Gastroesophageal sphincter (tissue), 3 donors: ENCODE data around the gene RAG2.

ENCODE experiments used
- EP300 ChIP-seq: sonication (generic); formaldehyde crosslinking; IDR thresholded peaks from one replicate; pipeline ENCODE4 v1.6.1; 2017; ENCODE audit warnings: antibody characterized with exemption, mild to moderate bottlenecking
- TF ChIP-seq, protein P1 (sequence below), 4 experiments: fragments of 200-600 bp in 2 of 4; fragments of 450-650 bp in 2 of 4; sonication (generic) in 1 of 4; IDR thresholded peaks; one replicate each; pipeline ENCODE4 v1.5.1; 2017 to 2019; ENCODE audit warnings: antibody characterized with exemption in 4 of 4, mild to moderate bottlenecking in 2 of 4, moderate library complexity in 2 of 4

DNA sequence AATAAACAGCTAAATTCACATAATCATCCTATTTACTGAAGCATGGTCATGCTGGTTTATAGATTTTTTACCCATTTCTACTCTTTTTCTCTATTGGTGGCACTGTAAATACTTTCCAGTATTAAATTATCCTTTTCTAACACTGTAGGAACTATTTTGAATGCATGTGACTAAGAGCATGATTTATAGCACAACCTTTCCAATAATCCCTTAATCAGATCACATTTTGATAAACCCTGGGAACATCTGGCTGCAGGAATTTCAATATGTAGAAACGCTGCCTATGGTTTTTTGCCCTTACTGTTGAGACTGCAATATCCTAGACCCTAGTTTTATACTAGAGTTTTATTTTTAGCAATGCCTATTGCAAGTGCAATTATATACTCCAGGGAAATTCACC, 19.6 kb downstream of the RAG2 start:
- no peak for TF ChIP-seq EP300
- TF ChIP-seq, protein P1, sequence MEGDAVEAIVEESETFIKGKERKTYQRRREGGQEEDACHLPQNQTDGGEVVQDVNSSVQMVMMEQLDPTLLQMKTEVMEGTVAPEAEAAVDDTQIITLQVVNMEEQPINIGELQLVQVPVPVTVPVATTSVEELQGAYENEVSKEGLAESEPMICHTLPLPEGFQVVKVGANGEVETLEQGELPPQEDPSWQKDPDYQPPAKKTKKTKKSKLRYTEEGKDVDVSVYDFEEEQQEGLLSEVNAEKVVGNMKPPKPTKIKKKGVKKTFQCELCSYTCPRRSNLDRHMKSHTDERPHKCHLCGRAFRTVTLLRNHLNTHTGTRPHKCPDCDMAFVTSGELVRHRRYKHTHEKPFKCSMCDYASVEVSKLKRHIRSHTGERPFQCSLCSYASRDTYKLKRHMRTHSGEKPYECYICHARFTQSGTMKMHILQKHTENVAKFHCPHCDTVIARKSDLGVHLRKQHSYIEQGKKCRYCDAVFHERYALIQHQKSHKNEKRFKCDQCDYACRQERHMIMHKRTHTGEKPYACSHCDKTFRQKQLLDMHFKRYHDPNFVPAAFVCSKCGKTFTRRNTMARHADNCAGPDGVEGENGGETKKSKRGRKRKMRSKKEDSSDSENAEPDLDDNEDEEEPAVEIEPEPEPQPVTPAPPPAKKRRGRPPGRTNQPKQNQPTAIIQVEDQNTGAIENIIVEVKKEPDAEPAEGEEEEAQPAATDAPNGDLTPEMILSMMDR (IDR thresholded peaks at IDR 0.05) = no peak
